ENCODE measurements around the gene INSL3. TPM values are rescaled to one million over a fixed set of nuclear protein-coding genes. Genes with fewer than 3 reads are reported as not detected.

The INSL3 gene
- polyA plus RNA-seq, 1 donor from 2014 or later: not detected

- Histone ChIP-seq H3K27ac (ENCODE audit: low read length) (no peak overlapping the region), H2AFZ (ENCODE audit: low read depth, low read length) (no peak overlapping the region), H3K9me3 (ENCODE audit: low read length) (no peaks in the 10 kb centered on the region), H3K4me2 (ENCODE audit: low read length) (no peak overlapping the region), H3K4me3 (ENCODE audit: low read length) (no peak overlapping the region), H3K79me2 (replicated peaks; ENCODE audit: insufficient read depth, low read length) (no peaks in the 10 kb centered on the region), H3K36me3 (ENCODE audit: insufficient read depth, low read length) (no peaks in the 10 kb centered on the region), H3K27me3 (ENCODE audit: insufficient read depth, low read depth, low read length) (no peaks in the 10 kb centered on the region), H3K9me2 (ENCODE audit: insufficient read depth, low read length) (no peaks in the 10 kb centered on the region), H3F3A (ENCODE audit: insufficient read depth, low read length, poor library complexity, severe bottlenecking) (no peaks in the 10 kb centered on the region), H4K20me1 (ENCODE audit: insufficient read depth) (no peaks in the 10 kb centered on the region), H3K9ac (ENCODE audit: low read length) (no peak overlapping the region)
- TF ChIP-seq EZH2 (IDR thresholded peaks at IDR 0.05; ENCODE audit: borderline replicate concordance, insufficient read depth, low read length, poor library complexity, severe bottlenecking): no peak
- TF ChIP-seq MXI1 (conservative IDR thresholded peaks at IDR 0.05; ENCODE audit: poor library complexity, severe bottlenecking): no peak
- TF ChIP-seq CTCF (IDR thresholded peaks at IDR 0.05; ENCODE audit: poor library complexity, severe bottlenecking): no peak
- TF ChIP-seq EP300 (conservative IDR thresholded peaks at IDR 0.05; ENCODE audit: poor library complexity, severe bottlenecking): no peak
- TF ChIP-seq RAD21 (conservative IDR thresholded peaks at IDR 0.05): no peak
- no peak for TF ChIP-seq SMC3 (conservative IDR thresholded peaks at IDR 0.05; ENCODE audit: poor library complexity)
- no peak for TF ChIP-seq TAF1 (IDR thresholded peaks at IDR 0.05; ENCODE audit: low read depth)
- TF ChIP-seq REST (IDR thresholded peaks at IDR 0.05; ENCODE audit: borderline replicate concordance): no peak
- TF ChIP-seq POLR2AphosphoS5 (IDR thresholded peaks at IDR 0.05): no peak
Measured at GRCh38 chr19:17806945-17807344, 14.4 kb downstream of the INSL3 start.

DNA sequence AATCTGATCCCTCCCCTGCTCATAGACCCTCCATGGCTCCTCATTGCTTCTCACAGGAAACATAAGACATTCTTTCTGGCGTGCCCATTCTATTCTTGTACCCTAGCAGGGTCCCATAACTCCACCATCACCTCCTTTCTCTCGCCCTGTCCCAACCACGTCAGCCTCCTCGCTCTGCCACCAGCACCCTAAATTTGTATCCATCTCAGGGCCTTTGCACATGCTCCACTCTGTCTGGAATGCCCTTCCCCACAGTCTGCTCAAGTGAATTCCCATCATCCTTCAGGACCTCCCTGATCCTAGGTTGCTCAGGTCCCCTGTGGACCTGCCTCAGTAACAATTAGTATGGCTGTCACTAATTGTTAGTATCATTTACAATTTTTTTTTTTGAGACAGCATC is 15.9 kb downstream of the INSL3 start:
- no peak overlapping the region for H3K9ac ChIP-seq (ENCODE audit: low read length)
- TF ChIP-seq EP300 (conservative IDR thresholded peaks at IDR 0.05; ENCODE audit: poor library complexity, severe bottlenecking) (no peak), EZH2 (IDR thresholded peaks at IDR 0.05; ENCODE audit: borderline replicate concordance, insufficient read depth, low read length, poor library complexity, severe bottlenecking) (no peak)
- no peak overlapping the region for H3K27ac ChIP-seq (ENCODE audit: low read length)
- H3K9me2 ChIP-seq (ENCODE audit: insufficient read depth, low read length): no peaks in the 10 kb centered on the region
- H3K4me3 ChIP-seq (ENCODE audit: low read length): no peak overlapping the region
- no peaks in the 10 kb centered on the region for H3F3A ChIP-seq (ENCODE audit: insufficient read depth, low read length, poor library complexity, severe bottlenecking)
- no peaks in the 10 kb centered on the region for H3K79me2 ChIP-seq (replicated peaks; ENCODE audit: insufficient read depth, low read length)
- H2AFZ ChIP-seq (ENCODE audit: low read depth, low read length): no peak overlapping the region
- no peaks in the 10 kb centered on the region for H3K27me3 ChIP-seq (ENCODE audit: insufficient read depth, low read depth, low read length)
- H3K36me3 ChIP-seq (ENCODE audit: insufficient read depth, low read length): no peaks in the 10 kb centered on the region
- H3K4me2 ChIP-seq (ENCODE audit: low read length): no peak overlapping the region
- no peaks in the 10 kb centered on the region for H3K9me3 ChIP-seq (ENCODE audit: low read length)
- H4K20me1 ChIP-seq (ENCODE audit: insufficient read depth): no peaks in the 10 kb centered on the region
